H1 (cell line): ENCODE results near the gene CRK. TPM values are rescaled to one million over a fixed set of nuclear protein-coding genes. Genes with fewer than 3 reads are reported as not detected.

Experiments
- BACH1 ChIP-seq: IDR thresholded peaks from 2 replicates; pipeline ENCODE4 v1.6.1; 2012; ENCODE audit warnings: low read length, improper control_type of control experiment
- BCL11A ChIP-seq, 2 experiments: IDR thresholded peaks; one replicate each; pipeline ENCODE4 v1.6.1; 2011; ENCODE audit warnings: low read depth in 2 of 2, low read length in 2 of 2, mild to moderate bottlenecking in 2 of 2
- EGR1 ChIP-seq: IDR thresholded peaks from 2 replicates; pipeline ENCODE4 v1.6.1; 2011; ENCODE audit warnings: low read depth, low read length, borderline replicate concordance
- EZH2 ChIP-seq: fragments of 200-600 bp; sonication (generic); IDR thresholded peaks from 2 replicates; pipeline ENCODE4 v1.7.1; 2012; ENCODE audit warnings: low read depth, mild to moderate bottlenecking, moderate library complexity, low read length, inconsistent platforms; ENCODE audit not compliant: severe bottlenecking
- FOSL1 ChIP-seq: IDR thresholded peaks from 2 replicates; pipeline ENCODE4 v1.6.1; 2011; ENCODE audit warnings: mild to moderate bottlenecking, low read depth, low read length, moderate library complexity; ENCODE audit not compliant: insufficient read depth
- GTF2F1 ChIP-seq: IDR thresholded peaks from 2 replicates; pipeline ENCODE4 v1.6.1; 2012; ENCODE audit warnings: low read depth, low read length, improper control_type of control experiment, borderline replicate concordance
- KDM4A ChIP-seq: IDR thresholded peaks from one replicate; pipeline ENCODE4 v1.7.1; 2012; ENCODE audit warnings: low read depth, mild to moderate bottlenecking, moderate library complexity, low read length, inconsistent platforms; ENCODE audit not compliant: severe bottlenecking
- RFX5 ChIP-seq: IDR thresholded peaks from 2 replicates; pipeline ENCODE4 v1.6.1; 2011; ENCODE audit warnings: low read depth, low read length, improper control_type of control experiment, borderline replicate concordance
- SP2 ChIP-seq: IDR thresholded peaks from 2 replicates; pipeline ENCODE4 v1.6.1; 2012; ENCODE audit warnings: mild to moderate bottlenecking, low read length, inconsistent platforms
- polyA plus RNA-seq, 7 experiments: library from polyadenylated mRNA; depleted of rRNA in 3 of 7; stranded (reverse) in 5 of 7; unstranded in 2 of 7; fragments of >200 nt in 5 of 7; fragments of 200-250 nt in 2 of 7; gene quantifications; 1 replicate in 5 of 7; 2 replicates in 1 of 7; 4 replicates in 1 of 7; pipeline versions ENCODE4 v1.2.1 to v1.2.3, GENCODE V29; 2011 to 2013; ENCODE audit warnings: missing spikeins in 2 of 7, mixed read lengths in 2 of 7
- total RNA-seq: library from RNA; stranded (reverse); fragmentation: NEBNext Ultra II Directional; extraction: Animal tissue kit (Norgen Biotek cat#: 25700); gene quantifications from 2 replicates; pipeline ENCODE4 v1.2.1, GENCODE V29; 2021
- TF ChIP-seq, protein P1 (sequence below): fragments of 300-600 bp; sonication (generic); IDR thresholded peaks from 2 replicates; pipeline ENCODE4 v1.7.1; 2012; ENCODE audit warnings: low read length, moderate library complexity, mild to moderate bottlenecking, inconsistent platforms; ENCODE audit not compliant: insufficient replicate concordance
- TF ChIP-seq, protein P2 (sequence below): IDR thresholded peaks from 2 replicates; pipeline ENCODE4 v1.6.1; 2012; ENCODE audit warnings: inconsistent platforms

Gene CRK
- total and polyA plus RNA-seq, 2 of the 8 experiments (the other 6 are each of a cell fraction or from before 2014, with no cell fraction given): 32.8 to 57.1 TPM

DNA sequence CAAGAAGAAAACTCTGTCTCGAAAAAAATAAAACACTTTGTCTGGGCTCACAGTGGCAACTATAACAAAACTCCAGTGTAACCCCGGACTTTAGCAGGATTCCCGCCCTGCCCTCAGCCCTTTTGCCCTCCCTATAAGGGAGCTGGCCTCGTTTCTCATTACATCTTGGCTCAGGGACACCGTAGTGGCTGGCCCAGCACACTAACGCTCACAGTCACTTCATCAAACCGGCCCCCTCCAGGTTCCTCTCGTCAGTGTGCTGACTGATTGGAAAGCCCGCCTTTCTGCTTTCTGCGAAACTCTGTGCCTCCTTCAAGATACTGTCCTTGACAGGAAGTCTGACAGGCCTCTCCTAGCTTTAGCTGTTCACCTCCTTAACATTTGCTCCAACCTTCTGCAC is 47.7 kb upstream of the CRK start (continued):
- TF ChIP-seq, protein P1, sequence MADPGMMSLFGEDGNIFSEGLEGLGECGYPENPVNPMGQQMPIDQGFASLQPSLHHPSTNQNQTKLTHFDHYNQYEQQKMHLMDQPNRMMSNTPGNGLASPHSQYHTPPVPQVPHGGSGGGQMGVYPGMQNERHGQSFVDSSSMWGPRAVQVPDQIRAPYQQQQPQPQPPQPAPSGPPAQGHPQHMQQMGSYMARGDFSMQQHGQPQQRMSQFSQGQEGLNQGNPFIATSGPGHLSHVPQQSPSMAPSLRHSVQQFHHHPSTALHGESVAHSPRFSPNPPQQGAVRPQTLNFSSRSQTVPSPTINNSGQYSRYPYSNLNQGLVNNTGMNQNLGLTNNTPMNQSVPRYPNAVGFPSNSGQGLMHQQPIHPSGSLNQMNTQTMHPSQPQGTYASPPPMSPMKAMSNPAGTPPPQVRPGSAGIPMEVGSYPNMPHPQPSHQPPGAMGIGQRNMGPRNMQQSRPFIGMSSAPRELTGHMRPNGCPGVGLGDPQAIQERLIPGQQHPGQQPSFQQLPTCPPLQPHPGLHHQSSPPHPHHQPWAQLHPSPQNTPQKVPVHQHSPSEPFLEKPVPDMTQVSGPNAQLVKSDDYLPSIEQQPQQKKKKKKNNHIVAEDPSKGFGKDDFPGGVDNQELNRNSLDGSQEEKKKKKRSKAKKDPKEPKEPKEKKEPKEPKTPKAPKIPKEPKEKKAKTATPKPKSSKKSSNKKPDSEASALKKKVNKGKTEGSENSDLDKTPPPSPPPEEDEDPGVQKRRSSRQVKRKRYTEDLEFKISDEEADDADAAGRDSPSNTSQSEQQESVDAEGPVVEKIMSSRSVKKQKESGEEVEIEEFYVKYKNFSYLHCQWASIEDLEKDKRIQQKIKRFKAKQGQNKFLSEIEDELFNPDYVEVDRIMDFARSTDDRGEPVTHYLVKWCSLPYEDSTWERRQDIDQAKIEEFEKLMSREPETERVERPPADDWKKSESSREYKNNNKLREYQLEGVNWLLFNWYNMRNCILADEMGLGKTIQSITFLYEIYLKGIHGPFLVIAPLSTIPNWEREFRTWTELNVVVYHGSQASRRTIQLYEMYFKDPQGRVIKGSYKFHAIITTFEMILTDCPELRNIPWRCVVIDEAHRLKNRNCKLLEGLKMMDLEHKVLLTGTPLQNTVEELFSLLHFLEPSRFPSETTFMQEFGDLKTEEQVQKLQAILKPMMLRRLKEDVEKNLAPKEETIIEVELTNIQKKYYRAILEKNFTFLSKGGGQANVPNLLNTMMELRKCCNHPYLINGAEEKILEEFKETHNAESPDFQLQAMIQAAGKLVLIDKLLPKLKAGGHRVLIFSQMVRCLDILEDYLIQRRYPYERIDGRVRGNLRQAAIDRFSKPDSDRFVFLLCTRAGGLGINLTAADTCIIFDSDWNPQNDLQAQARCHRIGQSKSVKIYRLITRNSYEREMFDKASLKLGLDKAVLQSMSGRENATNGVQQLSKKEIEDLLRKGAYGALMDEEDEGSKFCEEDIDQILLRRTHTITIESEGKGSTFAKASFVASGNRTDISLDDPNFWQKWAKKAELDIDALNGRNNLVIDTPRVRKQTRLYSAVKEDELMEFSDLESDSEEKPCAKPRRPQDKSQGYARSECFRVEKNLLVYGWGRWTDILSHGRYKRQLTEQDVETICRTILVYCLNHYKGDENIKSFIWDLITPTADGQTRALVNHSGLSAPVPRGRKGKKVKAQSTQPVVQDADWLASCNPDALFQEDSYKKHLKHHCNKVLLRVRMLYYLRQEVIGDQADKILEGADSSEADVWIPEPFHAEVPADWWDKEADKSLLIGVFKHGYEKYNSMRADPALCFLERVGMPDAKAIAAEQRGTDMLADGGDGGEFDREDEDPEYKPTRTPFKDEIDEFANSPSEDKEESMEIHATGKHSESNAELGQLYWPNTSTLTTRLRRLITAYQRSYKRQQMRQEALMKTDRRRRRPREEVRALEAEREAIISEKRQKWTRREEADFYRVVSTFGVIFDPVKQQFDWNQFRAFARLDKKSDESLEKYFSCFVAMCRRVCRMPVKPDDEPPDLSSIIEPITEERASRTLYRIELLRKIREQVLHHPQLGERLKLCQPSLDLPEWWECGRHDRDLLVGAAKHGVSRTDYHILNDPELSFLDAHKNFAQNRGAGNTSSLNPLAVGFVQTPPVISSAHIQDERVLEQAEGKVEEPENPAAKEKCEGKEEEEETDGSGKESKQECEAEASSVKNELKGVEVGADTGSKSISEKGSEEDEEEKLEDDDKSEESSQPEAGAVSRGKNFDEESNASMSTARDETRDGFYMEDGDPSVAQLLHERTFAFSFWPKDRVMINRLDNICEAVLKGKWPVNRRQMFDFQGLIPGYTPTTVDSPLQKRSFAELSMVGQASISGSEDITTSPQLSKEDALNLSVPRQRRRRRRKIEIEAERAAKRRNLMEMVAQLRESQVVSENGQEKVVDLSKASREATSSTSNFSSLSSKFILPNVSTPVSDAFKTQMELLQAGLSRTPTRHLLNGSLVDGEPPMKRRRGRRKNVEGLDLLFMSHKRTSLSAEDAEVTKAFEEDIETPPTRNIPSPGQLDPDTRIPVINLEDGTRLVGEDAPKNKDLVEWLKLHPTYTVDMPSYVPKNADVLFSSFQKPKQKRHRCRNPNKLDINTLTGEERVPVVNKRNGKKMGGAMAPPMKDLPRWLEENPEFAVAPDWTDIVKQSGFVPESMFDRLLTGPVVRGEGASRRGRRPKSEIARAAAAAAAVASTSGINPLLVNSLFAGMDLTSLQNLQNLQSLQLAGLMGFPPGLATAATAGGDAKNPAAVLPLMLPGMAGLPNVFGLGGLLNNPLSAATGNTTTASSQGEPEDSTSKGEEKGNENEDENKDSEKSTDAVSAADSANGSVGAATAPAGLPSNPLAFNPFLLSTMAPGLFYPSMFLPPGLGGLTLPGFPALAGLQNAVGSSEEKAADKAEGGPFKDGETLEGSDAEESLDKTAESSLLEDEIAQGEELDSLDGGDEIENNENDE: no peak
- TF ChIP-seq KDM4A (no peak), GTF2F1 (no peak), EGR1 (no peak), BACH1 (no peak), FOSL1 (no peak), SP2 (no peak), BCL11A (IDR thresholded peaks at IDR 0.05; ENCODE audit: low read depth in 2 of 2, low read length in 2 of 2) (no peak), EZH2 (no peak), RFX5 (no peak)
- TF ChIP-seq, protein P2, sequence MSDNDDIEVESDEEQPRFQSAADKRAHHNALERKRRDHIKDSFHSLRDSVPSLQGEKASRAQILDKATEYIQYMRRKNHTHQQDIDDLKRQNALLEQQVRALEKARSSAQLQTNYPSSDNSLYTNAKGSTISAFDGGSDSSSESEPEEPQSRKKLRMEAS: no peak
